ENCODE results near the gene ELOVL3. TPM values are rescaled to one million over a fixed set of nuclear protein-coding genes. Genes with fewer than 3 reads are reported as not detected.

ELOVL3 gene
- total RNA-seq, 2 experiments from 2014 or later: 0.48 TPM; not detected in 1

- intact Hi-C loops (cut with micrococcal nuclease; ENCODE audit: unreplicated experiment): no loop called here
- Histone ChIP-seq H3K27ac (ENCODE audit: low read depth, low read length, poor library complexity, severe bottlenecking) (no peak overlapping the region), H3K36me3 (ENCODE audit: insufficient read depth, low read length) (peaks cover 68% of the 10 kb centered on the region), H3K4me3 (ENCODE audit: low read depth, low read length, poor library complexity, severe bottlenecking) (no peak overlapping the region), H3K4me2 (ENCODE audit: low read length) (no peak overlapping the region), H3K9me2 (ENCODE audit: insufficient read depth, low read length) (no peaks in the 10 kb centered on the region), H4K20me1 (ENCODE audit: insufficient read depth, low read length) (no peaks in the 10 kb centered on the region), H3K9me3 (ENCODE audit: low read length) (no peaks in the 10 kb centered on the region), H2AFZ (ENCODE audit: low read length) (no peak overlapping the region), H3K79me2 (ENCODE audit: insufficient read depth, low read depth, low read length) (peaks cover 13% of the 10 kb centered on the region; the same call in 1 of the 2 replicates), H3K4me1 (ENCODE audit: insufficient read depth, low read length, poor library complexity, severe bottlenecking) (no peaks in the 10 kb centered on the region)
- TF ChIP-seq EZH2phosphoT487 (IDR thresholded peaks at IDR 0.05; ENCODE audit: borderline replicate concordance, low read depth, low read length) (no peak), CTCF (conservative IDR thresholded peaks at IDR 0.05; ENCODE audit: low read length) (no peak)
- no peak for DNase-seq (ENCODE audit: low spot score)
- ChIA-PET POLR2A (interaction anchor here (0.6 kb wide), 1 partner anchor 11 kb away, joined by 3 read pairs; no protein-coding TSS in a partner anchor), CTCF (ENCODE audit: unreplicated experiment) (no interaction called here)
- no TSS peak for BruUV-seq (replicated peaks)
These were observed 35.7 kb downstream of the ELOVL3 start for GRCh38 chr10:102261842-102262241.

GRCh38 chr10:102262744-102263370 is 36.8 kb downstream of the ELOVL3 start:
- no TSS peak for BruUV-seq (replicated peaks)
- H3K36me3 ChIP-seq (ENCODE audit: insufficient read depth, low read length): peaks cover 73% of the 10 kb centered on the region
- H2AFZ ChIP-seq (ENCODE audit: low read length): no peak overlapping the region
- DNase-seq (ENCODE audit: low spot score): no peak
- POLR2A ChIA-PET: no interaction called here
- H3K4me1 ChIP-seq (ENCODE audit: insufficient read depth, low read length, poor library complexity, severe bottlenecking): no peaks in the 10 kb centered on the region
- H3K9me3 ChIP-seq (ENCODE audit: low read length): no peaks in the 10 kb centered on the region
- no peak overlapping the region for H3K27ac ChIP-seq (ENCODE audit: low read depth, low read length, poor library complexity, severe bottlenecking)
- H3K4me2 ChIP-seq (ENCODE audit: low read length): no peak overlapping the region
- CTCF ChIA-PET (ENCODE audit: unreplicated experiment): no interaction called here
- no peaks in the 10 kb centered on the region for H4K20me1 ChIP-seq (ENCODE audit: insufficient read depth, low read length)
- peaks cover 3% of the 10 kb centered on the region; the same call in 1 of the 2 replicates for H3K79me2 ChIP-seq (ENCODE audit: insufficient read depth, low read depth, low read length)
- intact Hi-C loops (cut with micrococcal nuclease; ENCODE audit: unreplicated experiment): no loop called here
- H3K9me2 ChIP-seq (ENCODE audit: insufficient read depth, low read length): no peaks in the 10 kb centered on the region
- no peak overlapping the region for H3K4me3 ChIP-seq (ENCODE audit: low read depth, low read length, poor library complexity, severe bottlenecking)
- TF ChIP-seq CTCF (conservative IDR thresholded peaks at IDR 0.05; ENCODE audit: low read length) (no peak), EZH2phosphoT487 (IDR thresholded peaks at IDR 0.05; ENCODE audit: borderline replicate concordance, low read depth, low read length) (no peak)

DNA sequence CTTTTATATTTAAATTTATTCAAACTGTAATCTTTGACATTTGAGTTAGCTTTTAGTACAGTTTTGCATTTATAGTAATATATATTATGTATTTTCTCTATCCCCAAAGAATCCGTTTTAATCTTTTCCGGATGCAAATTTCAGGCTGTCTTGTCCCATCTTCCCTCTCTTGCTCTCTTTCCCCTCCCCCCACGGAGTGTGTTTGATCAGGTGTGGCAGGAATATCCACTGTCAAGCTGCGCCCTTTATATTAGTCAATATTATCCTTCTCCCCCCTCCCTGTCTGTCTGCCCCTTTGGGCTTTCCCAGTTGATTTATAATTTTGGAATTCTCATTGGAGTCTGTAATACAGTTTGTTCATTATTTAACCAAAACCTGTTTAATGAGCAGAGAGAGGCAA is 38.3 kb downstream of the ELOVL3 start:
- Histone ChIP-seq H3K4me2 (ENCODE audit: low read length) (no peak overlapping the region), H3K9me2 (ENCODE audit: insufficient read depth, low read length) (no peaks in the 10 kb centered on the region), H3K27ac (ENCODE audit: low read depth, low read length, poor library complexity, severe bottlenecking) (no peak overlapping the region), H3K79me2 (ENCODE audit: insufficient read depth, low read depth, low read length) (no peaks in the 10 kb centered on the region; the same call in 1 of the 2 replicates), H3K9me3 (ENCODE audit: low read length) (no peaks in the 10 kb centered on the region), H2AFZ (ENCODE audit: low read length) (no peak overlapping the region), H4K20me1 (ENCODE audit: insufficient read depth, low read length) (no peaks in the 10 kb centered on the region), H3K4me1 (ENCODE audit: insufficient read depth, low read length, poor library complexity, severe bottlenecking) (no peaks in the 10 kb centered on the region), H3K36me3 (ENCODE audit: insufficient read depth, low read length) (peaks cover 75% of the 10 kb centered on the region), H3K4me3 (ENCODE audit: low read depth, low read length, poor library complexity, severe bottlenecking) (no peak overlapping the region)
- POLR2A ChIA-PET: interaction anchor here (0.6 kb wide), 1 partner anchor 325 kb away, joined by 3 read pairs; no protein-coding TSS in a partner anchor
- intact Hi-C loops (cut with micrococcal nuclease; ENCODE audit: unreplicated experiment): no loop called here
- BruUV-seq (replicated peaks): no TSS peak
- no peak for DNase-seq (ENCODE audit: low spot score)
- CTCF ChIA-PET (ENCODE audit: unreplicated experiment): no interaction called here
- TF ChIP-seq CTCF (conservative IDR thresholded peaks at IDR 0.05; ENCODE audit: low read length): no peak
- no peak for TF ChIP-seq EZH2phosphoT487 (IDR thresholded peaks at IDR 0.05; ENCODE audit: borderline replicate concordance, low read depth, low read length)

Data from OCI-LY7 (cell line).